Left cardiac atrium (tissue), 4 donors: ENCODE results near the gene GPRC5B. TPM values are rescaled to one million over a fixed set of nuclear protein-coding genes. Genes with fewer than 3 reads are reported as not detected.
A peak's percentile ranks its signal among the peaks of the same experiment; 100 is the strongest.

ENCODE experiments used
- ATAC-seq, 2 donors: fragments of 200-7000 bp; cut with Tn5 transposase; one replicate each; pipeline ENCODE4 v1.9.1; 2020; ENCODE audit warnings: mild to moderate bottlenecking in 2 of 2, moderate library complexity in 2 of 2
- DNase-seq: peaks from one replicate; pipeline ENCODE4 v3.0.0-alpha.2; 2020
- intact Hi-C, 2 donors: fragments of 100-400 bp; cut with DNase I; formaldehyde crosslinking; loops; one replicate each; pipeline versions ENCODE4 v1.14.1 to v1.15.1; 2022 to 2023
- total RNA-seq, 2 donors: library from RNA; stranded (reverse); fragmentation: NEBNext Ultra II Directional; extraction: Animal tissue kit (Norgen Biotek cat#: 25700); gene quantifications; one replicate each; pipeline ENCODE4 v1.2.1, GENCODE V29; 2021
- donor health status: DM: no; HTN: yes; CAD: no.
- donor health status: DM: no; HTN: yes; CAD: no; lungs with severe emphysema.
- donor health status: DM: yes; HTN: yes; CAD: no.
- donor health status: Dilated cardiomyopathy.

The GPRC5B gene
- total RNA-seq, 2 donors from 2014 or later = 58.1 to 66.3 TPM

- intact Hi-C loops = loop anchor here (5.0 to 10.0 kb wide), 2 partner anchors 166 to 179 kb away; partner anchors contain the start of genes IQCK (in 1 of the 2) and KNOP1 (in 1 of the 2)
- ATAC-seq = no peak
- DNase-seq = no peak
Observed at GRCh38 chr16:19881028-19881427, 3.6 kb downstream of the GPRC5B start.

- intact Hi-C loops = no loop called here
- DNase-seq (peak; percentile 35), ATAC-seq (no peak)
Observed at GRCh38 chr16:19879241-19879792, 5.3 kb downstream of the GPRC5B start.

GRCh38 chr16:19878757-19879156 lies 5.9 kb downstream of the GPRC5B start:
- no peak for ATAC-seq
- intact Hi-C loops = no loop called here
- no peak for DNase-seq

GRCh38 chr16:19876501-19877059 lies 8.1 kb downstream of the GPRC5B start:
- ATAC-seq (peak in 1 of 2 donors; percentile 45), DNase-seq (peak; percentile 42)
- intact Hi-C loops = no loop called here

- intact Hi-C loops = no loop called here
- DNase-seq = no peak
- ATAC-seq = no peak
Observed at GRCh38 chr16:19875900-19876299, 8.7 kb downstream of the GPRC5B start.

- intact Hi-C loops = no loop called here
- no peak for ATAC-seq
- no peak for DNase-seq
Observed at GRCh38 chr16:19874851-19875546, 9.6 kb downstream of the GPRC5B start.

- ATAC-seq (peak in 1 of 2 donors; percentile 58), DNase-seq (no peak)
- intact Hi-C loops = no loop called here
Observed at GRCh38 chr16:19874026-19874425, 10.6 kb downstream of the GPRC5B start.

- intact Hi-C loops = no loop called here
- ATAC-seq (no peak), DNase-seq (no peak)
Observed at GRCh38 chr16:19872935-19873334, 11.7 kb downstream of the GPRC5B start.

- intact Hi-C loops = no loop called here
- no peak for DNase-seq
- ATAC-seq = no peak
Observed at GRCh38 chr16:19872179-19872863, 12.3 kb downstream of the GPRC5B start.

- intact Hi-C loops = no loop called here
- no peak for DNase-seq
- no peak for ATAC-seq
Observed at GRCh38 chr16:19871721-19872120, 12.9 kb downstream of the GPRC5B start.

- ATAC-seq = peak; percentile 32 to 50
Observed at GRCh38 chr16:19868421-19868820, 16.2 kb downstream of the GPRC5B start.

GRCh38 chr16:19864566-19864965 lies 20.1 kb downstream of the GPRC5B start:
- intact Hi-C loops = no loop called here
- DNase-seq = no peak
- peak; percentile 21 to 28 for ATAC-seq

More at GRCh38 chr16:19868421-19868820, 16.2 kb downstream of the GPRC5B start:
- DNase-seq = no peak
- intact Hi-C loops = no loop called here

GRCh38 chr16:19863990-19864389 lies 20.7 kb downstream of the GPRC5B start:
- ATAC-seq (no peak), DNase-seq (no peak)
- intact Hi-C loops = no loop called here

- intact Hi-C loops = no loop called here
- peak in 1 of 2 donors; percentile 37 for ATAC-seq
Observed at GRCh38 chr16:19861811-19862327, 22.8 kb downstream of the GPRC5B start.

GRCh38 chr16:19861133-19861532 lies 23.5 kb downstream of the GPRC5B start:
- ATAC-seq (no peak), DNase-seq (no peak)
- intact Hi-C loops = no loop called here

More at GRCh38 chr16:19861811-19862327, 22.8 kb downstream of the GPRC5B start:
- DNase-seq = no peak

GRCh38 chr16:19860166-19861041 lies 24.2 kb downstream of the GPRC5B start:
- intact Hi-C loops = no loop called here
- ATAC-seq (no peak), DNase-seq (no peak)

- DNase-seq = no peak
- intact Hi-C loops = no loop called here
- no peak for ATAC-seq
Observed at GRCh38 chr16:19859603-19860002, 25.0 kb downstream of the GPRC5B start.

- no peak for ATAC-seq
- no peak for DNase-seq
- intact Hi-C loops = no loop called here
Observed at GRCh38 chr16:19859166-19859565, 25.5 kb downstream of the GPRC5B start.
